HG02759 (cell line): ENCODE data around the gene FYCO1.

Source experiments
- ATAC-seq: cut with Tn5 transposase; IDR thresholded peaks from one replicate; pipeline ENCODE4 v1.9.1; 2021; ENCODE audit warnings: mild to moderate bottlenecking, moderate library complexity; ENCODE audit not compliant: unreplicated experiment

The FYCO1 gene

DNA sequence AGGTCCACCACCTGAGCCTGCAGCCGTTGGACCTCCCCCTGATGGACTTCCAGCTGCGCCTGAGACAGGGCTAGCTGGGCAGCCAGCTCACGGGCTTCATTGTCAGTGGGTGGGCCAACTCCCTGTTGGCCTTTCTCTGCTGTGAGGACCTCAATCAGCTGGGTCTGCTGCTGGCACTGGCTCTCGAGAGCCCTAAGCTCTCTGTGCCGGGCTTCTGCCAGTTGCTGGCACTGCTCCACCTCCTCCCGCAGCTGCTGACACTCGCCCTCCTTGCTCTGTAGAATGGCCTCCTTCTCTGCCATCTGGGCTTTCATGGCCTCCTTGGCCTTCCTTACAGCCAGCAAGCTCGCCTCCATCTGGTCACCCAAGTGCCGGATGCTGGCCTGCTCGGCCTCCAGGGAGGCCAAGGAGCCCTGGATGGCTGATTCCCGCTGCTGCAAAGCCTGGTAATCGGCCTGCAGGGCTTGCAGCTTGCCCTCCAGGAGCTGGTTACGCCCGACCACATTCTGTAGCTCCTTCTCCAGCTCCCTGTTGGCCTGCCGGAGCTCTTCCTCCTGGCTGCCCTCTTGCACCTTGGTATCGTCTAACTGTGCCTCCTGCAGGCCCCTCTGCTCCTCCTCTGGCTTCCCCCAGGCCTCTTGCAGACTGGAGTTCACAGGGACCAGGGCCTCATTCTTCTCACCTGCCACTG, 28.5 kb downstream of the FYCO1 start:
- no peak for ATAC-seq

DNA sequence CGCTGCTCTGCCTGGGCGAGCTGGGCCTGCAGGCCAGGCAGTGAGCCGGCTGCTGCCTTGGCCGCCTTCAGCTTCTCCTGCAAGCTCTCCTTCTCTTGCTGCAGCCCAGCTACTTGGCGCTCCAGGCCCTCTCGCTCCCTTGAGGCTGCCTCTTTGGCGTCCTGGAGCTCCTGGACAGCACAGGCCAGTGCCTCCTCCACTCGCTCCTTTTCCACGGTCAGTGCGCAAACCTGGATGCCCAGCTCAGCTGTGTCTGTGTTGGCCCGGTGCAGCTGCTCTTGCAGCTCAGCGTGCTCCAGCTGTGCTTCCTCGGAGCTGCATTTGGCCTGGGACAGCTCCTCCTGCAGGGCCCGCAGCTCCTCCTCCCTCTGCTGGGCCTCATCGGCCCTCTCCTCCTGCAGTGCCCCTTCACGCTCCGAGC, 29.2 kb downstream of the FYCO1 start:
- ATAC-seq: no peak

DNA sequence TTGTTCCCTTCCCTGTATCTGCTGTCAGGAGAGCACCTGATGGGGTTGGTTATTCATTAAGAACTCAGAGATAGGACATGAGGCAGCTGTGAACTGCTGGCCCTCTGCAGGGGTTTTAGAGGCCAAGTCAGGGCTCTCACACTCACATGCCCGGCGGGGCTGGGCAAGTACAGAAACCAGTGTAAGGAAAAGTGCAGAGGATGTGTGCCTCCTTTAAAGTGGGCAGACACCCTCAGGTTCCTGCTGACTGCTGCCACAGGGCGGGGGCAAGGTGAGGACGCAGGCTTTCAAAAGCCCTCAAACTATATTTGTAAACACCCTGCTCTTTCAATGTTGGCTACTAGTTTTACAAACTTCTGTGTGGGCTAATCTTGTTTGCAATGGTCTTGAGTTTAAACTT, 30.0 kb downstream of the FYCO1 start:
- ATAC-seq: no peak

DNA sequence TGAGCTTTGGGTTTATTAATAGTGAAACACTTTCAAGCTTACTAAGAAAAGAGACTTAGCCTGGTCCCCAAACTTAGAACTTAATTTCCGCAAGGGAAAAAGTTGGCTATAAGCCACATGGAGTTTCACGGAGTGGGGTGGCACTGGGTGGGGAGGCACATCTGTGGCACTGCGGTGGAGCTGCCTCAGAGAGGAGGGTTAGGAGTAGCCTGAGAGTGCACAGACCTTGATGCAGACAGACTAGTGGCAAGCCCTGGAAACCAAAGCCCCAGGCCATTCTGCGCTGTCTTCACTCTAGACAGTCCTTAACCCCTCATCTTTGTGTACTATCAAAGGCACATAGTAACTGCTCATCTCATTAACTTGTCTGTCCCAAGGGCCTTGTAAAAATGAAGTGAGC, 30.4 kb downstream of the FYCO1 start:
- no peak for ATAC-seq

DNA sequence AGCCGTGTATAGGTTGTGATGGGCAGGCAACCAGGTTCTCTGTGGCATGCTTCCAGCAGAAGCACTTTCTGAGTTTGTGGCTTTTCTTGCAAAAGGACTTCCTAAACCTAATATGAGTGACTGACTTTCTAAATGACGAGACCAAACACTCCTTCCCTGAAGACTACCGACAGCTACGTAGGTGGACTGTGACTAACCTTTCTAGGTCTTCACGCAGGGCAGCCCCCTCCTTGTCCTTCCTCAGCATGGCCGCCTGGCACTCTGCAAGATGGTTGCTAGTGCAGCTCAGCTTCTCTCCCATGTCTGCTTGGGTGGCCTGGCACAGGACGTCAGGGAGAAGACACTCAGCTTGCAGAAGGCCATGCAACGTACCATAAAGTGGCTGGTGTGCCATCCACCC, 31.5 kb downstream of the FYCO1 start:
- peak; percentile 56 for ATAC-seq

DNA sequence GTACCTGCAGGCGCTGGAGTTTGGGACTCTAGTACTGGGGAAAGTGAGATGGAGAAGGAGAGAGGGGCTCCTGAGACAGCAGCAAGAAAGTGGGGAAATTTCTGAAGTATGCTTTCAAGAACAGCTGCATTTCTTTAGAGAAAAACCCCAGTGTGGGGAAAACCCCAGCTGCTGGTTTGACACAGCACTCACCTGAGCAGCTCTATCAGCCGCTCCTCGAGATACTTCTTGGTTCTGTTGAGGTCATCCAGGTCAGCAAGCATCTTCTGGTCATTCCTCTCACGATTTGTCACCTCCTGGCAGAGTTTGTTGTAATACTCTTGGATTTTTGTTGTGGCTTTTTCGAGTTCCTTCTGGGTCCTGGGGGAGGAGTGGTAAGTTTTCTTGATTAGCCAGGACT, 33.6 kb downstream of the FYCO1 start:
- ATAC-seq: peak; percentile 52

DNA sequence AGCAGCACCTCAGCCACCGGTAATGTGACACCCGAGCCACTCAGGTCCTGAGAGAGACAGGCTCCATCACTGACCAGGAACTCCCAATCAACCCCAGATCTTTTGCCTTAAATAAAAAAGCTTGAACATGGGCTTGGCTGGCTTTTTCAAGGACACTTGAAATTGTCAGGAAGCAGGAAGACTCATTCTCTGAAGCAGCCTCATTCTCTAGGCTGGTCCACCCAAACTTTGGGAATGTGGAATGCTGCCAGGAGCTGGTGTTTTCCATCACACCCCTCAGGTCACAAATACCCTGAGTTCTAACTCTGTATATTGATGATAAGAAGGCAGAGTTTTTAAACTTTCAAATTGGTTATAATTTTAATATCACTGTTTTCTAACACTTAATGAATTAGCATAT, 35.3 kb downstream of the FYCO1 start:
- ATAC-seq: no peak

DNA sequence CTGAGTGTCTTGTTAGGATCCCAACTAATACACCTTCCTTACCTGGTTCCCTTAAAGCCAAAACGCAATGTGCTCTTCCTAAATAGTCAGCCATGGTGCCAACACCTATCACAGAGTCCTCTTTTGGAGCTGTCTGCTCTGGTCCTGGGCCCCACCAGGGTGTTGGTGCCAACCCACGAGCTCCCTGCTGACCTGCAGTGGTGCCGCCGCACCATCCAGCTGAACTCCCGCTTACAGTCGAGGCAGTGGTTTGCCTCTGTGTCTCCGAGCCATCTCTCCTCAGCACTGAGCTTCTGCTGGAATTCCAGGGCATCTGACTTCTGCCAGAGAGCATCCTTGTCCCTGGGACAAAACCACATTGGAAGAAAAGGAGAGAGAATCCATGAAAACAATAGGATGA, 36.4 kb downstream of the FYCO1 start:
- no peak for ATAC-seq

DNA sequence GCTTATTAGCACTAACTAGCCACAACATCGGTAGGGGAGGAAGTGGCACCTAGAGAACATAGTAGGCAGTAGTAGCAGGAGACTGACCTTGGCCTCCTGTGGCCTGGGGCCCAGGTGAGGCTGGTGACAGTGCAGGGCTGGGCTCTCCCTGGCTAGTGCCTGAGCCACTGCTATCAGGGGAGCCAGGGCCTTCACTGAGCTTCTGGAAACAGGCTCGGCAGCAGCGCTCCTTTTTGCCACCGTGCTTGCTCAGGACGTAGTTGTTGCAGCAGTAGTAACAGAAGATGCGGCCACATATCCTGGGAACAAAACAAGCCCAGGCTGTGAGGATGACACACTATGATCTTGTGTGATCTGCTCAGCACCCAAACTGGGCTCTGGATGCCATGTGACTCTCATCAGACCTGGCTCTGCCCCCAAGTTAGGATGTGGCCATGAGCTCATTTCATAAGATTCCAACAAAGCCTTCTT, 37.3 kb downstream of the FYCO1 start:
- ATAC-seq: no peak

DNA sequence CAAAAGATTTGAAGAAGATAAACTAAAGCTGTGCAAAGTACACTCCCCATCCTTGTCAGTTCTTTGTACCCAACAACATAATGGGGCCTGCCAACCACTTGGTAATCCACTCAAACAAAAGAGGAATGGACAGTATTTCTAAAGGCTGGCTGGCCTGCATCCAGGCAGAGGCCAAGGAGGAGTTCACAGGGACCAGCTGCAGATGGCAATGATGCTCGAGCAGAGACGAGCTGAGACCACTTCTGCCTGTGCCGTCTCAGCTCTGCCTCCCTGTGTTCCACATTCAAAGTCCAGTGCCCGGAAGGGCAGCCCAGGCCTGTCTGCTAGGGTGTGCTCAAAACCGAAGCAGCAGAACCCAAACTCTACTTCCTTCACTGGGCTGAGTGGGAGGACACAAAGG, 38.0 kb downstream of the FYCO1 start:
- no peak for ATAC-seq

DNA sequence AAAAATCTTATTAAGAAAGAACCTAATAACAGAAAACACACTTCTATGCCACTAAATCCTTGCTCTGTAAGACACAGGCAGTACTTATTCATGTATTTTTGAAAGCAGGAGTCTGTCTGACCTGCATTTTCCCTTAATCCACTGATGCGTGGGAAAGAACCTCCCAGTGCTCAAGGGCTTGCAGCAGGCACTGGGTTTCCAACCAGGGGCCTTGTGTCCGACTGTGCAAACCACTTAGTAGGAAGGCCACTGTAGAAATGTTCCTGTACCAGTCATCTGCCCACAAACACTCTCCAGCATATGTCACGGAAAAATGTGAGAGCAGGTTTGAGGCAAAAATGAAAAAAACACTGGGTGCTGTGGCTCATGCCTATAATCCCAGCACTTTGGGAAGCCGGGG, 39.9 kb downstream of the FYCO1 start:
- ATAC-seq: no peak

DNA sequence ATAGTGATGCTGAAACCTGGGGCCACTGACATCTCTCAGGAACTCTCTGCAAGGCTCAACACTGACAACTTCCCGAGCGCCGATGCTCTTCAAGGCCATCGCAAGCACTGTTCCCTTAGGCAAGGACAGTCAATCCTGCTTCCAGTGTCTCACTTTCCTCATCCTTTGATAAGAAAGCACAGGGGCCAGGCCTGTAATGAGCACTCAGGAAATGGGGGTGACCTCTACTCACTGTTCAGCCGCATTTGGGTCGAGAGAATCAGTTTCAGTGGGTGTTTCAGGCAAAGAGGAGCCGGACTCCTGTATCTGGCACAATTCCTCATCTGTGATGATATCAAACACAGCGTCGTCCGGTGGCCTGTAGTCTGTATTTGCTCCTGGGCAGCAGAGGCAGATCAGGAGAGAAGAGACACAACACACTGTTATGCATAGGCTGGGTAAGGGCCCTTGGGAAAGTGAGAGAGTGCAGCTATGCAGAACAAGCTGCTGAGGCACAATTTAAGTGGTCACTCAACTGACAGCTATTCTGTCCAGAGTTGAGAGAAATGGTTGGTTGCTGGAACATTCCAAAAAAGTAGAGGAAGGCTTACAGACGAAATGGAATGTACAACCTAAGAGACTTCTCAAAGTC, 40.5 kb downstream of the FYCO1 start:
- ATAC-seq: no peak

DNA sequence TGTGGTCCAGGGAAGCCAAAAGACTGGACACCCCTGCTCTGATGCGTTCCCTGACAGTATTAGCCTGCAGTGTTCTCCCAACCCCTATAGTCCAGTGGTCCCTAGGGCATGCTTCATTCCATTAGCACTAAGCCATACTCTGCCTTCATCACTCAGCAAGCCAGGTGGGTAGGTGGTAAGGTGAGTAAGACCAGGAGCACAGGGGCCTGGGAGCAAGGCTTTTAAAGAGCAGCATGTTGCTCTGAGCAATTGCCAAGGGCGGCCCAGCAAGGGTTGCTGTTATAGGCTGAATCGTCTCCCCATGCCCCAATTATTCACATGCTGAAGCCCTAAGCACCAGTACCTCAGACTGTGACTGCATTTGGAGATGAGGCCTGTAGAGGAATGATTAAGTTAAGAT, 41.3 kb downstream of the FYCO1 start:
- no peak for ATAC-seq

DNA sequence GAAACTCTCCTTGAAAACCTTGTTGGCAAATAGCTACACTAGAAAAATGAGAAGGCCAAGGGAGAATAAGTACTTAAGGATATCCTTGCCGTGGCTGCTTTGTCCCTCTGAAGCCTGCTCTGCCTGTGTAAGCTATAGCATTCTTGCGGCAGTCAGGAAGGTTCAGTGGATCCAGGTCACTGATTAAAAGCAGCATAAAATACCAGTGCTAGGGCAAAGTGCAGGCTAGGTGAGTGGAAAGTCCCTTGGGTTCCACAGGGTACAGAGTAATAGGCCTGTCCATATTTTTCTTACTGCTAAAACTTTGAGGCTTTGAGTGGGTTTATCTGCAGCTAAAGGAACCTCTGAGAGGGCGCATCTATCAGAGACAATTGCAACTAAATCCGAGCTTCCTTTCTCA, 42.1 kb downstream of the FYCO1 start:
- no peak for ATAC-seq

DNA sequence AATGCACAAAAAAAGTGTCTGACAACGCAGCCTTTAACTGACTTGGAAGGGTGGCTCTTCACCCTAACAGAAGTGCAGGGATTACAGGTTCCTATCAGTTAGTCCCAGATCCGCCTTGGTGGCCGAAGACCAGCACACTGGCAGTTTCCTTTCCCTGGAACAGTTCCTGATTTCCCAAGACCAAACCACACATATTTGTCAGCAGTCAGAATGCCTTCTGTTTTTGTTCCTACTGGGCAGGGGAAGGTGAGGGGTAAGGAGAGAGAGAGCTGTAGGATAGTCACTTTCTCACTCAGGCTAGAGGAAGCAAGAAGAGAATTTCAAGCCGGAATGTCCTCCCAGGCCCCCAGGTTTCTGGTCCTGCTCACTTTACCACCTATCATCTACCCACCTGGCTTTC, 43.2 kb downstream of the FYCO1 start:
- no peak for ATAC-seq

DNA sequence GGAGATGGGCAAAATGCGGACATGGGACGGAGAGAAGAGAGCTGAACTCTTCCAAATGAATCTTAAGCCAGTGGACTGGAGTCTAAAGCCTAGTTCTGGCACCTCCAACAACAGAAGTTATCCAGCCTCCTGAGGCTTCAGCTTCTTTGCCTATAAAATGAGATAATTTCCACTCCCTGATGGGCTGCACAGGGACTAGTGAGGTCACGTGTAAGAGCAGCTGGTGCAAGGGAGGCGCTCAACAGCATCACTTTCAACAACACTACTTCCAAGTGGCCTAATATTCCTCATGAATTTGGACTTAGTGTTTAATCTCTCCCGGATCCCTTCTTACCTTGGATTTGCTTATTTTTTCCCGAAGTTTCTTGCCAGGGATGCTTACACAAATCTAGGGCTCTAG, 43.7 kb downstream of the FYCO1 start:
- no peak for ATAC-seq

DNA sequence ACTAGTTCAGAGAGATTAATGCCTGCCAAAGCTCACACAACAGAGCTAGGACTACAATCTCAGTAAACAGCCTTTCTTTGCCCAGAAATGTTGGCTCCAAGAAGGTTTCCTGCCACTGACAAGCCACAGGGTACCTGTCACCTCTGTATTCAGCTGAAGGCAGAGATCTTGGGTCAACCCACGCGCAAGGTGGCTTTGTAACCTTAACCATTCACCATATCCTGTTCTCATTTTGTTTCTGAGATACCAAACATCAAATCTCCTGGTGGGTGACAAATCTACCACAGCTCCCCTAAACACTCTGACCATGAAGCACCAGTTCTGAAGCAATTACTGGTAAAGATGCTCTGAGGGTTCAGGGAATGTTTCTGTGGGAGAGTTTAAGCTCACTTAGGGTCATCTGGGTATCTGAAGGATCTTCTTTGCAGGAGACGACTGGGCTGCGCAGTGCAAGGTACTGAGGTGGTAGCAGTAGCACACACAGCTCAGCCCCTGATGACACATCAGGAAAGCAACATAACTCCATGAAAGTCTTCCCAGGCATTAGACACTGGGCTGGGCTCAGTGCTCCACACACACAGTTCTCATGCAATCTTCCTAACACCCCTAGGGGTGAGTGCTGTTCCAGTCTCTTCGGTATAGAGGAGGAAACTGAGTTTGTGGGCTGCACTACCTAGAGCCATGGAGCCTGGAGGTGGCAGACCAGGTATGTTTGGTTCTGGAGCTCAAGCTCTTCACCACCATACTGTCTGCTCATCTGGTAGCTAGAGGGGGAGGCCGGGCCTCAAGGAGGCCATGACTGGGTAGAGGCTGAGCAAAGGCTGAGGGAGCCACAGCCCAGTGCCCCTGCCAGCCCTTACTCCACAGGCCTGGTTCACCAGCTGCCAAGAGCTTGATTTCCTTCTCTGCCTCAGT, 44.7 kb downstream of the FYCO1 start:
- no peak for ATAC-seq

DNA sequence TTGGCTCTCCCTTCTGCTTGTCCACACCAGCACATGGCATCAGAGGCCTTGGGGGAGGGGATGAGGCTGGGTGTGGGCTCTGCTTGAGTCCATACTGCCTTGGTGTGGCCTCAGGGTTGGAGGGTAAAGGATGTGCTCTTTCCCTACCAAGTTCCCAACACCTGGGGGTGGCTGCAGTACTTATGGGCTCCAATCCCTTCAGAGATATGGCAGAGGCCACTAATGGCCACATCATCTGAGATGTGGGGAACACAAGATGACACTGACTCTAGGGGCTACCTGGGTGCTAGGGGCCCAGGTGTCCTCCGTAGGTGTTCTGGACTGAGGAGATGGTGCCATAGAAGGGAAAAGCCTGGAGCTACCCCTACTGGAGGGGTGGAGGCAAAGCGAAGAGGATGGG, 45.5 kb downstream of the FYCO1 start:
- no peak for ATAC-seq

DNA sequence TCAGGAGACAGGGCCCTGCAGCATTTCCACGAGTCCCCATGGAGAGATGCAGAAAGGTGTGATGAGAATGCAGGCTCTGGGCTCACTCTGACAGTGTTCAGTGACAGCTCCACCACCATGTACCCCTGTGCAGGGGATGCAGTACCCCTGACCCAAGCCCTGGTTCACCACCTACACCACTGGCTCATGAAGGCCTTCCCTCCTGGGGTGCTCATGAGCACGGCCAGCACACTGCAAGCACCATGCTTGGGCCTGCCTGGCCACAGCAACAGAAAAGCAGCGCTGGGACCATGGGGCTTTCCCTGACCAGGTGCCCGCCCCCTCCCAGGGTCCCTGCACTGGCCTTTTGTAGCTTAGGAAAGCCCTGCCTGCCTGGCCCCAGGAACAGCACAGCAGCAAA, 46.2 kb downstream of the FYCO1 start:
- ATAC-seq: no peak

DNA sequence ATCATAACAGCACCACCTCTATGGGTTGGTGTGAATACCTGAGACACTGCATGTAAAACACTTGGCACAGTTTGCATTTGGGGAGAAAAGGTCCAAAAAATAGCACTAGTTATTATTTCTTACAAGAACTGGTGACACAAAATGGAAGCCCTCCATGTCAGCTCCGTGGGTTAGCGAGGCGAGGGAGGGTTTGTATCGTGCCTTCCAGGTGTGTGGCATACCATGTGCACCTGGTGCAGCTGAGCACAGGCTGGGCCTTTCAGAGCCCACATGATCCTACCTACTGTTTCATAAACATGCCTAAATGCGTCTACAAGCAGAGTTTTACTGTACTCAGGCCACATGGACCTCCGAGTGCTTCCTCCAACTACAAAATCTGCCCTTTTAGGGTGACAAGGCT, 46.7 kb downstream of the FYCO1 start:
- ATAC-seq: no peak

DNA sequence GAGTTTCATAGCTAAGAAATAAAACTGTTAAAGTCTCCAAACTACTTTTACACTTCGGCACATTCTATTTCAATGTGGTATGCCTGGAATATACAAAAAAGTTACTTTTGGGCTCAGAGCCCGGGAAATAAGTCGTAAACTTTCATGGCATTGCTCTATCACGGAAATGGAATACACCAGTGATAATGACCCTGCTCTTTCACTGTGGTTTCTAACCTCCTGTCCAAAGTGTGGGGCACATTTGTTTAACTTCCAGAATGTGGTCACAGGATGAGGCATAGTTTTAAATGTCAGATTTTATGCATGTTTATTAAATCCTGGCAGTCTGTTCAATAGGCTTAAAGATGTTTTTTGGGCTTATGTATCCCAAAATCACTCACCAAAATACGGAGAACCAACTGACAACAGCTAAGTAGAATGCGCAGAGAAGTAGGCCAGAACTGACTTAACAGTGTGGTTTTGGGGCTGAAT, 47.3 kb downstream of the FYCO1 start:
- no peak for ATAC-seq

DNA sequence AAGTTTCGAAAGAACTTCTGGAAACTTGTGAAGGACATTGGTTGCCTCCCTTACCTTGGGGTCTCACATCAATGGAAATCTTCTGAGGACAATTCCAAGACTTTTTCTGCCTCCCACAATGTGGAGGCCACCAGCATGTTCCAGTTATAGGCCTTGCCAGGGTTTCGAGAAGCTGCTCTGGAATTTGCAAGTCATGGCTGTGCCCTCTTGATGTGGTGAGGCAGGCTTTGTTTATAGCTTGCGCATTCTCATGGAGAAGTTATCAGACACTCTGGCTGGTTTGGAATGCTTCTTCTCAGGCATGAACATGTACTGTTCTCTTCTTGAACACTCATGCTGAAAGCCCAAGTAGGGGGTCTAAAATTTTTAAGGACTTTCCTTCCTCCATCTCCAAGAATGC, 48.3 kb downstream of the FYCO1 start:
- ATAC-seq: no peak
